HL-60 (cell line): ENCODE data around the gene SMARCA4.

Experiments used
- GABPA ChIP-seq: IDR thresholded peaks from 2 replicates; pipeline ENCODE4 v1.6.1; 2012; ENCODE audit warnings: low read depth
- POLR2AphosphoS5 ChIP-seq: IDR thresholded peaks from 2 replicates; pipeline ENCODE4 v1.6.1; 2012; ENCODE audit warnings: low read depth
- REST ChIP-seq: IDR thresholded peaks from 2 replicates; pipeline ENCODE4 v1.6.1; 2012; ENCODE audit warnings: low read depth; ENCODE audit not compliant: insufficient replicate concordance
- SPI1 ChIP-seq: IDR thresholded peaks from 2 replicates; pipeline ENCODE4 v1.6.1; 2012; ENCODE audit warnings: low read depth, mild to moderate bottlenecking, borderline replicate concordance
- TF ChIP-seq, protein P1 (sequence below): IDR thresholded peaks from one replicate; pipeline ENCODE4 v1.5.1; 2011; ENCODE audit warnings: low read length, control low read depth, inconsistent platforms; ENCODE audit not compliant: insufficient read depth

- TF ChIP-seq REST (no peak), POLR2AphosphoS5 (no peak), GABPA (no peak), SPI1 (no peak)
- TF ChIP-seq, protein P1, sequence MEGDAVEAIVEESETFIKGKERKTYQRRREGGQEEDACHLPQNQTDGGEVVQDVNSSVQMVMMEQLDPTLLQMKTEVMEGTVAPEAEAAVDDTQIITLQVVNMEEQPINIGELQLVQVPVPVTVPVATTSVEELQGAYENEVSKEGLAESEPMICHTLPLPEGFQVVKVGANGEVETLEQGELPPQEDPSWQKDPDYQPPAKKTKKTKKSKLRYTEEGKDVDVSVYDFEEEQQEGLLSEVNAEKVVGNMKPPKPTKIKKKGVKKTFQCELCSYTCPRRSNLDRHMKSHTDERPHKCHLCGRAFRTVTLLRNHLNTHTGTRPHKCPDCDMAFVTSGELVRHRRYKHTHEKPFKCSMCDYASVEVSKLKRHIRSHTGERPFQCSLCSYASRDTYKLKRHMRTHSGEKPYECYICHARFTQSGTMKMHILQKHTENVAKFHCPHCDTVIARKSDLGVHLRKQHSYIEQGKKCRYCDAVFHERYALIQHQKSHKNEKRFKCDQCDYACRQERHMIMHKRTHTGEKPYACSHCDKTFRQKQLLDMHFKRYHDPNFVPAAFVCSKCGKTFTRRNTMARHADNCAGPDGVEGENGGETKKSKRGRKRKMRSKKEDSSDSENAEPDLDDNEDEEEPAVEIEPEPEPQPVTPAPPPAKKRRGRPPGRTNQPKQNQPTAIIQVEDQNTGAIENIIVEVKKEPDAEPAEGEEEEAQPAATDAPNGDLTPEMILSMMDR, result no peak
Measured at GRCh38 chr19:11025997-11026396, 65.2 kb downstream of the SMARCA4 start.
